Neural progenitor cell (in vitro differentiated cells): ENCODE results near the gene NCKAP5. TPM values are rescaled to one million over a fixed set of nuclear protein-coding genes. Genes with fewer than 3 reads are reported as not detected.

Source experiments
- DNase-seq: peaks from one replicate; pipeline ENCODE4 v3.0.0-alpha.2; 2016; ENCODE audit warnings: low spot score
- H2AFZ ChIP-seq: fragments of 200-600 bp; sonication (generic); replicated peaks from 2 replicates; pipeline ENCODE4 v1.6.1; 2016; ENCODE audit warnings: antibody characterized with exemption
- H3F3A ChIP-seq: fragments of 200-600 bp; sonication (generic); 2 replicates; pipeline ENCODE4 v1.6.1; 2016; ENCODE audit warnings: antibody characterized with exemption, low read depth
- H3K27ac ChIP-seq: fragments of 200-600 bp; sonication (generic); 2 replicates; pipeline ENCODE4 v1.5.1; 2016; ENCODE audit warnings: mild to moderate bottlenecking
- H3K27me3 ChIP-seq: fragments of 200-600 bp; sonication (generic); 2 replicates; pipeline ENCODE4 v1.6.1; 2016; ENCODE audit warnings: mild to moderate bottlenecking, moderate library complexity
- H3K36me3 ChIP-seq: fragments of 200-600 bp; sonication (generic); 2 replicates; pipeline ENCODE4 v1.5.1; 2016
- H3K4me1 ChIP-seq: fragments of 200-600 bp; sonication (generic); 2 replicates; pipeline ENCODE4 v1.6.1; 2016; ENCODE audit warnings: mixed run types
- H3K4me2 ChIP-seq: fragments of 200-600 bp; sonication (generic); 2 replicates; pipeline ENCODE4 v1.6.1; 2016
- H3K4me3 ChIP-seq: fragments of 200-600 bp; sonication (generic); 2 replicates; pipeline ENCODE4 v1.5.1; 2016
- H3K79me2 ChIP-seq: fragments of 200-600 bp; sonication (generic); 2 replicates; pipeline ENCODE4 v1.6.1; 2016; ENCODE audit warnings: low read depth
- H3K9ac ChIP-seq: fragments of 200-600 bp; sonication (generic); 2 replicates; pipeline ENCODE4 v1.6.1; 2016
- H3K9me3 ChIP-seq: fragments of 200-600 bp; sonication (generic); 2 replicates; pipeline ENCODE4 v1.5.1; 2016; ENCODE audit warnings: low read depth
- H4K20me1 ChIP-seq: fragments of 200-600 bp; sonication (generic); 2 replicates; pipeline ENCODE4 v1.6.1; 2016; ENCODE audit warnings: low read depth
- H3K27ac Mint-ChIP-seq: 3 replicates; pipeline ENCODE4 v1.8.0; 2021; ENCODE audit warnings: mixed read lengths
- H3K27me3 Mint-ChIP-seq: 2 replicates; pipeline ENCODE4 v1.8.0; 2022; ENCODE audit warnings: low read depth, mild to moderate bottlenecking, inconsistent platforms, moderate library complexity, mixed read lengths; ENCODE audit not compliant: insufficient read depth
- H3K36me3 Mint-ChIP-seq: 3 replicates; pipeline ENCODE4 v1.8.0; 2021; ENCODE audit warnings: mixed read lengths
- H3K4me1 Mint-ChIP-seq: 3 replicates; pipeline ENCODE4 v1.8.0; 2021; ENCODE audit warnings: mixed read lengths
- H3K4me3 Mint-ChIP-seq: 3 replicates; pipeline ENCODE4 v1.8.0; 2021; ENCODE audit warnings: mild to moderate bottlenecking, moderate library complexity, mixed read lengths
- H3K9me3 Mint-ChIP-seq: 3 replicates; pipeline ENCODE4 v1.8.0; 2020; ENCODE audit warnings: mixed read lengths
- EZH2 ChIP-seq: fragments of 200-600 bp; sonication (generic); IDR thresholded peaks from 2 replicates; pipeline ENCODE4 v1.6.1; 2017; ENCODE audit warnings: antibody characterized with exemption, mild to moderate bottlenecking, moderate library complexity
- EZH2phosphoT487 ChIP-seq: fragments of 200-600 bp; sonication (generic); IDR thresholded peaks from 2 replicates; pipeline ENCODE4 v1.6.1; 2017; ENCODE audit warnings: antibody characterized with exemption
- total RNA-seq: library from RNA; depleted of rRNA; stranded (reverse); fragments of >200 nt; gene quantifications from 2 replicates; pipeline ENCODE4 v1.2.3, GENCODE V29; 2015; ENCODE audit warnings: low replicate concordance
- TF ChIP-seq, protein P1 (sequence below): fragments of 200-600 bp; sonication (generic); IDR thresholded peaks from 2 replicates; pipeline ENCODE4 v1.5.1; 2017; ENCODE audit warnings: antibody characterized with exemption, mild to moderate bottlenecking

Gene NCKAP5
- total RNA-seq, 1 donor from 2014 or later, result 0.47 TPM

DNA sequence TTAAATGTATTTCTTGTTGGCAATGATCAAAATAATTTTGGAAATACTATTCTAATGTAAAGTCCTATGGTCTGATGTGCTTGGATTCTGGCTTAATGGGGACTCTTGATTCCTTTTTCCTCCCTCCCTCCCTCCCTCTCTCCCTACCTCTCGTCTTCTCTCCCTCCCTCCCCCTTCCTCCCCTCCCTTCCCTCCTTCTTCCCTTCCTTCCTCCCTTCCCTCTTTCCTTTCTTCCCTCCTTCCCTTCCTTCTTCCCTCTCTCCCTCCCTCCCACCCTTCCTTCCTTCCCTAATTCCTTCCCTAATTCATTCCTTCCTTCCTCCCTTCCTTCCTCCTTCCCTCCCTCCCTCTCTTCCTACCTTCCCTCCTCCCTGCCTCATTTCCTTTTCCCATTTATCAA, 19.9 kb upstream of the NCKAP5 start:
- H3K27ac Mint-ChIP-seq, result no peak overlapping the region
- H3K4me3 Mint-ChIP-seq, result no peak overlapping the region
- TF ChIP-seq, protein P1, sequence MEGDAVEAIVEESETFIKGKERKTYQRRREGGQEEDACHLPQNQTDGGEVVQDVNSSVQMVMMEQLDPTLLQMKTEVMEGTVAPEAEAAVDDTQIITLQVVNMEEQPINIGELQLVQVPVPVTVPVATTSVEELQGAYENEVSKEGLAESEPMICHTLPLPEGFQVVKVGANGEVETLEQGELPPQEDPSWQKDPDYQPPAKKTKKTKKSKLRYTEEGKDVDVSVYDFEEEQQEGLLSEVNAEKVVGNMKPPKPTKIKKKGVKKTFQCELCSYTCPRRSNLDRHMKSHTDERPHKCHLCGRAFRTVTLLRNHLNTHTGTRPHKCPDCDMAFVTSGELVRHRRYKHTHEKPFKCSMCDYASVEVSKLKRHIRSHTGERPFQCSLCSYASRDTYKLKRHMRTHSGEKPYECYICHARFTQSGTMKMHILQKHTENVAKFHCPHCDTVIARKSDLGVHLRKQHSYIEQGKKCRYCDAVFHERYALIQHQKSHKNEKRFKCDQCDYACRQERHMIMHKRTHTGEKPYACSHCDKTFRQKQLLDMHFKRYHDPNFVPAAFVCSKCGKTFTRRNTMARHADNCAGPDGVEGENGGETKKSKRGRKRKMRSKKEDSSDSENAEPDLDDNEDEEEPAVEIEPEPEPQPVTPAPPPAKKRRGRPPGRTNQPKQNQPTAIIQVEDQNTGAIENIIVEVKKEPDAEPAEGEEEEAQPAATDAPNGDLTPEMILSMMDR, result no peak
- TF ChIP-seq EZH2phosphoT487, result no peak
- no peak for TF ChIP-seq EZH2
- DNase-seq, result no peak
- no peaks in the 10 kb centered on the region for H3F3A ChIP-seq
- H3K4me1 ChIP-seq, result no peaks in the 10 kb centered on the region
- H2AFZ ChIP-seq, result no peak overlapping the region
- H3K4me2 ChIP-seq, result no peak overlapping the region
- H3K27me3 Mint-ChIP-seq, result no peaks in the 10 kb centered on the region
- no peaks in the 10 kb centered on the region for H4K20me1 ChIP-seq
- H3K36me3 Mint-ChIP-seq, result no peaks in the 10 kb centered on the region
- H3K4me1 Mint-ChIP-seq, result peaks cover 16% of the 10 kb centered on the region
- H3K27me3 ChIP-seq, result no peaks in the 10 kb centered on the region
- H3K9me3 Mint-ChIP-seq, result no peaks in the 10 kb centered on the region
- no peaks in the 10 kb centered on the region for H3K9me3 ChIP-seq
- no peak overlapping the region for H3K4me3 ChIP-seq
- H3K9ac ChIP-seq, result no peak overlapping the region
- no peaks in the 10 kb centered on the region for H3K36me3 ChIP-seq
- H3K79me2 ChIP-seq, result no peaks in the 10 kb centered on the region
- no peak overlapping the region for H3K27ac ChIP-seq

DNA sequence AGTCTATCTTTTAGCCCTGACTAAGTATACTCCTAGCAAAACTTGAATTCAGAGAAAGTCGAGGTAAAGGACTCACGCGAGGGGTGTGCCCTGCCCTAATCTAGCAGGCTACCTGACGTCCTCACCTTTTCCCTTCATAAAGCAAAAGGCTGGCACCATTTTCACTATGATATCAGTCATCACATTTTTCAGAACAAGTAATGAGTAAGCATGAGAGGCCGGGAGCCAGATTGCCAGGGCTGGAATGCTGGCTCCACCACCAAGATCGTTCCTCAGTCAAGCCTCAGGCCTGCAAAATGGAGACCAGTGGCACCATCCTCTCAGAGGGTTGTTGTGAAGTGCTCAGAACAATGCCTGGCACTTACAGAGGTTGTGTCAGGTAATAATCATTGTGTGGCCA, 18.7 kb upstream of the NCKAP5 start:
- Mint-ChIP-seq H3K4me3 (no peak overlapping the region), H3K36me3 (no peaks in the 10 kb centered on the region), H3K27me3 (no peaks in the 10 kb centered on the region), H3K9me3 (no peaks in the 10 kb centered on the region), H3K27ac (no peak overlapping the region), H3K4me1 (peaks cover 20% of the 10 kb centered on the region)
- Histone ChIP-seq H3K4me2 (no peak overlapping the region), H3K9ac (no peak overlapping the region), H3K79me2 (no peaks in the 10 kb centered on the region), H3K9me3 (no peaks in the 10 kb centered on the region), H4K20me1 (no peaks in the 10 kb centered on the region), H3K4me1 (no peaks in the 10 kb centered on the region), H2AFZ (no peak overlapping the region), H3K27me3 (no peaks in the 10 kb centered on the region), H3K4me3 (no peak overlapping the region), H3K36me3 (no peaks in the 10 kb centered on the region), H3K27ac (no peak overlapping the region), H3F3A (no peaks in the 10 kb centered on the region)
- DNase-seq, result no peak
- TF ChIP-seq EZH2, result no peak
- no peak for TF ChIP-seq EZH2phosphoT487

DNA sequence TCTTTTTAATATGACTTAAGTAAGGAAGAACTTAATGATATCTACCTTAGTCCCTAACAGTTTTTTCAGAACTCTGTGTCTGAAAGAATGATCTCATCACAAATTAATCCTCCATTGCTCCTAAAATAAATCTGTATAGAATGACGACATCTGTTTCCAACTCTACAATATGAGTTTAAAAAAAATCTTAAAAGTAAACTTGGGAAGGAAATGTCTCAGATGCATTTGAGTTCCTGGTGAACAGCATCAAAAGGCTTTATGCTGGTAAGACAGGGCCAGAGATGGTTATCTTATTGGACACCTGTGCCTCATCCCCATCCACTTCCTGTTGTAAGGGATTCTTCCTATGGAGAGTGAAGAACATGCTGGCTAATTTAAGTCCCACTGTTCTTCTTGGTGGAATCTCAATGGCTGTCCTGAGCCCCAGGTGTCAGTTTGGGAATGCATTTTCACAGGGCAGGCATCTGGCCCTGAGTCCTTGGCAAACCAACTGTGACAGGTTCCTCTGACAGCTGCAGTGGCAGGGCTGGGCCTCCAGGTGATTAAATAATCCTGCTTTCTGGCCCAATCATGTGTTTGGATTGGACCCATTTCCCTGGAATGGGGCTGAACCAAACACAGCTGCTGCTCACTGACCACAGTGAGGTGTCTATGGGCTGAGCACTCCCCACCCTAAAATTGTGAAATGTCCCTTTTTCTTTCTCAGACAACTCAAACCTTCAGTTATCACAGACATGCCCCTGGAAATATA, 12.9 kb upstream of the NCKAP5 start:
- no peak for DNase-seq
- H3F3A ChIP-seq, result no peaks in the 10 kb centered on the region
- no peak overlapping the region for H3K27ac ChIP-seq
- Mint-ChIP-seq H3K27ac (no peak overlapping the region), H3K4me3 (no peak overlapping the region), H3K36me3 (no peaks in the 10 kb centered on the region), H3K9me3 (peaks cover 2% of the 10 kb centered on the region), H3K4me1 (peaks cover 16% of the 10 kb centered on the region), H3K27me3 (peaks cover 4% of the 10 kb centered on the region)
- H3K79me2 ChIP-seq, result no peaks in the 10 kb centered on the region
- H3K9ac ChIP-seq, result no peak overlapping the region
- no peak overlapping the region for H2AFZ ChIP-seq
- no peaks in the 10 kb centered on the region for H3K9me3 ChIP-seq
- no peaks in the 10 kb centered on the region for H4K20me1 ChIP-seq
- no peak overlapping the region for H3K4me3 ChIP-seq
- H3K27me3 ChIP-seq, result no peaks in the 10 kb centered on the region
- H3K4me1 ChIP-seq, result peaks cover 4% of the 10 kb centered on the region
- no peaks in the 10 kb centered on the region for H3K36me3 ChIP-seq
- no peak overlapping the region for H3K4me2 ChIP-seq
- no peak for TF ChIP-seq EZH2phosphoT487

DNA sequence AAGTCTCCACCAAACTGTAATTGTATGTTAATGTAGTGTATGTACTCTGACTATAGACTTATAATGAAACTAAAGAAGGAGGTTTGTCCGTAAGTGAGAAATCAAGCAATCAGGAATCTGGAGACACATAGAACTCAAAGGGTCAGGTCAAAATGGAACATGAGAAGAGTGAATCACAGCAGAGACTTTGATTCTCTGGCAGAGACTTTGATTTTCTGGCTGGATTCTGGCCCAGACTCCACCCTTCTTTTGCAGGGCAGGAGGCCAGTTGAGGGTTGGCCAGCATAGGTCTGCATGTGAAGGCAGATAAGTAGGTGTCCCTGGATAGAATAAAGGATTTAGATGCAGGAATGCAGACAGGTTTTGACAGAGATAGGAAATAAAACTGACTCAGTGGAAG, 11.0 kb upstream of the NCKAP5 start:
- DNase-seq, result no peak

More for the DNA sequence above, 11.0 kb upstream of the NCKAP5 start:
- Histone ChIP-seq H3K79me2 (no peaks in the 10 kb centered on the region), H4K20me1 (no peaks in the 10 kb centered on the region), H3K36me3 (no peaks in the 10 kb centered on the region), H3K4me1 (peaks cover 4% of the 10 kb centered on the region), H3F3A (no peaks in the 10 kb centered on the region), H3K9me3 (no peaks in the 10 kb centered on the region), H2AFZ (no peak overlapping the region), H3K4me2 (no peak overlapping the region), H3K9ac (no peak overlapping the region), H3K4me3 (no peak overlapping the region), H3K27me3 (no peaks in the 10 kb centered on the region), H3K27ac (no peak overlapping the region)
- H3K4me3 Mint-ChIP-seq, result no peak overlapping the region
- H3K9me3 Mint-ChIP-seq, result peaks cover 2% of the 10 kb centered on the region
- no peaks in the 10 kb centered on the region for H3K36me3 Mint-ChIP-seq
- H3K4me1 Mint-ChIP-seq, result peaks cover 20% of the 10 kb centered on the region
- TF ChIP-seq, protein P1, result no peak
- TF ChIP-seq EZH2 (no peak), EZH2phosphoT487 (no peak)
- no peak overlapping the region for H3K27ac Mint-ChIP-seq
- H3K27me3 Mint-ChIP-seq, result peaks cover 4% of the 10 kb centered on the region
